Measurements from ENCODE around the gene AFF2.

- TF ChIP-seq EZH2 (IDR thresholded peaks at IDR 0.05; ENCODE audit: borderline replicate concordance, low read depth, low read length, severe bottlenecking) (no peak), POLR2AphosphoS5 (IDR thresholded peaks at IDR 0.05; ENCODE audit: insufficient read depth, low read depth, low read length) (no peak), MYC (IDR thresholded peaks at IDR 0.05; ENCODE audit: low read depth, low read length) (no peak), POLR2A (IDR thresholded peaks at IDR 0.05; ENCODE audit: low read depth, low read length) (no peak), JUN (IDR thresholded peaks at IDR 0.05; ENCODE audit: borderline replicate concordance, insufficient read depth, insufficient read length, low read depth) (no peak), MAX (IDR thresholded peaks at IDR 0.05; ENCODE audit: insufficient read depth, insufficient read length) (no peak), FOS (IDR thresholded peaks at IDR 0.05; ENCODE audit: borderline replicate concordance, insufficient read depth, low read length) (no peak), GATA2 (IDR thresholded peaks at IDR 0.05; ENCODE audit: insufficient read depth, insufficient read length, low read depth, low read length) (no peak)
- TF ChIP-seq, protein P1, sequence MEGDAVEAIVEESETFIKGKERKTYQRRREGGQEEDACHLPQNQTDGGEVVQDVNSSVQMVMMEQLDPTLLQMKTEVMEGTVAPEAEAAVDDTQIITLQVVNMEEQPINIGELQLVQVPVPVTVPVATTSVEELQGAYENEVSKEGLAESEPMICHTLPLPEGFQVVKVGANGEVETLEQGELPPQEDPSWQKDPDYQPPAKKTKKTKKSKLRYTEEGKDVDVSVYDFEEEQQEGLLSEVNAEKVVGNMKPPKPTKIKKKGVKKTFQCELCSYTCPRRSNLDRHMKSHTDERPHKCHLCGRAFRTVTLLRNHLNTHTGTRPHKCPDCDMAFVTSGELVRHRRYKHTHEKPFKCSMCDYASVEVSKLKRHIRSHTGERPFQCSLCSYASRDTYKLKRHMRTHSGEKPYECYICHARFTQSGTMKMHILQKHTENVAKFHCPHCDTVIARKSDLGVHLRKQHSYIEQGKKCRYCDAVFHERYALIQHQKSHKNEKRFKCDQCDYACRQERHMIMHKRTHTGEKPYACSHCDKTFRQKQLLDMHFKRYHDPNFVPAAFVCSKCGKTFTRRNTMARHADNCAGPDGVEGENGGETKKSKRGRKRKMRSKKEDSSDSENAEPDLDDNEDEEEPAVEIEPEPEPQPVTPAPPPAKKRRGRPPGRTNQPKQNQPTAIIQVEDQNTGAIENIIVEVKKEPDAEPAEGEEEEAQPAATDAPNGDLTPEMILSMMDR (IDR thresholded peaks at IDR 0.05; ENCODE audit: extremely low read depth in 1 of 2, insufficient read depth in 1 of 2, low read depth in 1 of 2, low read length in 2 of 2): no peak
Measured at GRCh38 chrX:148942754-148943153, 442.3 kb downstream of the AFF2 start.

All from endothelial cell of umbilical vein (primary cell).